Measurements from ENCODE around the gene THBD.

DNA sequence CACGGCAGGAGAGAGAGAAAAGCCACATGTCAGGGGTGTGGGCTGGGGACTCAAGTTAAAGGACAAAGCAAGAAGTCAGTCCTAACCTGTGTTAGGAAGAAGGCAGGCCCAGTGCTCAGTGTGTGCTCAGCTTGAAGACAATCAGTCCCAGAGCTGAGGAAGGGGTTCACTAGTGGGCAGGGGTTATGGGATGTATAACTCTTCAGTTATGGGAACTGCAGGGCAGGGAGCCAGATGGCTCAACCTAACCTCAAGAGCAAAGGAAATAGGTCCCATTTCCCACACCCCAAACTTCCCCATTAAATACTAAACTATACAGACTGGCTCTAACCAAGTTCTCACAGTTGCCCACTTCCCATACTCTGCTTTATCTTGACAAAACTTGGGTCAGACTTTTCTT, 21.8 kb downstream of the THBD start:
- TF ChIP-seq, protein P1, sequence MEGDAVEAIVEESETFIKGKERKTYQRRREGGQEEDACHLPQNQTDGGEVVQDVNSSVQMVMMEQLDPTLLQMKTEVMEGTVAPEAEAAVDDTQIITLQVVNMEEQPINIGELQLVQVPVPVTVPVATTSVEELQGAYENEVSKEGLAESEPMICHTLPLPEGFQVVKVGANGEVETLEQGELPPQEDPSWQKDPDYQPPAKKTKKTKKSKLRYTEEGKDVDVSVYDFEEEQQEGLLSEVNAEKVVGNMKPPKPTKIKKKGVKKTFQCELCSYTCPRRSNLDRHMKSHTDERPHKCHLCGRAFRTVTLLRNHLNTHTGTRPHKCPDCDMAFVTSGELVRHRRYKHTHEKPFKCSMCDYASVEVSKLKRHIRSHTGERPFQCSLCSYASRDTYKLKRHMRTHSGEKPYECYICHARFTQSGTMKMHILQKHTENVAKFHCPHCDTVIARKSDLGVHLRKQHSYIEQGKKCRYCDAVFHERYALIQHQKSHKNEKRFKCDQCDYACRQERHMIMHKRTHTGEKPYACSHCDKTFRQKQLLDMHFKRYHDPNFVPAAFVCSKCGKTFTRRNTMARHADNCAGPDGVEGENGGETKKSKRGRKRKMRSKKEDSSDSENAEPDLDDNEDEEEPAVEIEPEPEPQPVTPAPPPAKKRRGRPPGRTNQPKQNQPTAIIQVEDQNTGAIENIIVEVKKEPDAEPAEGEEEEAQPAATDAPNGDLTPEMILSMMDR (IDR thresholded peaks at IDR 0.05; ENCODE audit: insufficient read depth, low read length) = no peak
- no peak for TF ChIP-seq POLR2AphosphoS5 (IDR thresholded peaks at IDR 0.05; ENCODE audit: low read depth)
- TF ChIP-seq, protein P2, sequence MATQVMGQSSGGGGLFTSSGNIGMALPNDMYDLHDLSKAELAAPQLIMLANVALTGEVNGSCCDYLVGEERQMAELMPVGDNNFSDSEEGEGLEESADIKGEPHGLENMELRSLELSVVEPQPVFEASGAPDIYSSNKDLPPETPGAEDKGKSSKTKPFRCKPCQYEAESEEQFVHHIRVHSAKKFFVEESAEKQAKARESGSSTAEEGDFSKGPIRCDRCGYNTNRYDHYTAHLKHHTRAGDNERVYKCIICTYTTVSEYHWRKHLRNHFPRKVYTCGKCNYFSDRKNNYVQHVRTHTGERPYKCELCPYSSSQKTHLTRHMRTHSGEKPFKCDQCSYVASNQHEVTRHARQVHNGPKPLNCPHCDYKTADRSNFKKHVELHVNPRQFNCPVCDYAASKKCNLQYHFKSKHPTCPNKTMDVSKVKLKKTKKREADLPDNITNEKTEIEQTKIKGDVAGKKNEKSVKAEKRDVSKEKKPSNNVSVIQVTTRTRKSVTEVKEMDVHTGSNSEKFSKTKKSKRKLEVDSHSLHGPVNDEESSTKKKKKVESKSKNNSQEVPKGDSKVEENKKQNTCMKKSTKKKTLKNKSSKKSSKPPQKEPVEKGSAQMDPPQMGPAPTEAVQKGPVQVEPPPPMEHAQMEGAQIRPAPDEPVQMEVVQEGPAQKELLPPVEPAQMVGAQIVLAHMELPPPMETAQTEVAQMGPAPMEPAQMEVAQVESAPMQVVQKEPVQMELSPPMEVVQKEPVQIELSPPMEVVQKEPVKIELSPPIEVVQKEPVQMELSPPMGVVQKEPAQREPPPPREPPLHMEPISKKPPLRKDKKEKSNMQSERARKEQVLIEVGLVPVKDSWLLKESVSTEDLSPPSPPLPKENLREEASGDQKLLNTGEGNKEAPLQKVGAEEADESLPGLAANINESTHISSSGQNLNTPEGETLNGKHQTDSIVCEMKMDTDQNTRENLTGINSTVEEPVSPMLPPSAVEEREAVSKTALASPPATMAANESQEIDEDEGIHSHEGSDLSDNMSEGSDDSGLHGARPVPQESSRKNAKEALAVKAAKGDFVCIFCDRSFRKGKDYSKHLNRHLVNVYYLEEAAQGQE (IDR thresholded peaks at IDR 0.05; ENCODE audit: insufficient replicate concordance, low read depth) = no peak

Measured in HL-60 (cell line).